H9 (cell line): ENCODE results near the gene FXYD3. TPM values are rescaled to one million over a fixed set of nuclear protein-coding genes. Genes with fewer than 3 reads are reported as not detected.

Experiments
- DNase-seq: peaks from one replicate; pipeline ENCODE4 v3.0.0-alpha.2; 2017
- H2AFZ ChIP-seq: one replicate; pipeline ENCODE4 v1.6.1; 2013; ENCODE audit warnings: mild to moderate bottlenecking, low read length, control low read depth, moderate library complexity
- H2AK5ac ChIP-seq: 2 replicates; pipeline ENCODE4 v1.6.1; 2013; ENCODE audit warnings: low read length, control low read depth, mixed read lengths; ENCODE audit not compliant: insufficient read length
- H2BK120ac ChIP-seq: one replicate; pipeline ENCODE4 v1.6.1; 2013; ENCODE audit warnings: low read depth, mild to moderate bottlenecking, low read length, control low read depth, inconsistent platforms; ENCODE audit not compliant: poor library complexity, severe bottlenecking
- H2BK12ac ChIP-seq: 2 replicates; pipeline ENCODE4 v1.6.1; 2013; ENCODE audit warnings: low read length, control low read depth, mixed read lengths, low read depth; ENCODE audit not compliant: insufficient read length
- H2BK15ac ChIP-seq: 2 replicates; pipeline ENCODE4 v1.6.1; 2013; ENCODE audit warnings: low read depth, low read length, control low read depth
- H2BK20ac ChIP-seq: one replicate; pipeline ENCODE4 v1.6.1; 2013; ENCODE audit warnings: low read depth, mild to moderate bottlenecking, low read length, control low read depth, inconsistent platforms; ENCODE audit not compliant: poor library complexity, severe bottlenecking
- H2BK5ac ChIP-seq: 2 replicates; pipeline ENCODE4 v1.6.1; 2013; ENCODE audit warnings: low read length, control low read depth, mixed read lengths; ENCODE audit not compliant: insufficient read length
- H3K14ac ChIP-seq: 2 replicates; pipeline ENCODE4 v1.6.1; 2013; ENCODE audit warnings: low read length, control low read depth; ENCODE audit not compliant: insufficient read depth
- H3K18ac ChIP-seq: 2 replicates; pipeline ENCODE4 v1.6.1; 2013; ENCODE audit warnings: low read depth, mild to moderate bottlenecking, mixed read lengths, low read length, control low read depth; ENCODE audit not compliant: insufficient read length
- H3K23ac ChIP-seq: 2 replicates; pipeline ENCODE4 v1.6.1; 2013; ENCODE audit warnings: low read length, control low read depth, mixed read lengths, low read depth; ENCODE audit not compliant: insufficient read length
- H3K23me2 ChIP-seq: 2 replicates; pipeline ENCODE4 v1.6.1; 2013; ENCODE audit warnings: low read depth, mild to moderate bottlenecking, mixed read lengths, low read length, control low read depth; ENCODE audit not compliant: insufficient read length, poor library complexity, severe bottlenecking
- H3K27ac ChIP-seq: 2 replicates; pipeline ENCODE4 v1.5.1; 2013; ENCODE audit warnings: low read length, control low read depth, mixed read lengths, low read depth; ENCODE audit not compliant: insufficient read length
- H3K27me3 ChIP-seq: 2 replicates; pipeline ENCODE4 v1.6.1; 2013; ENCODE audit warnings: low read length, control low read depth, inconsistent platforms; ENCODE audit not compliant: insufficient read depth
- H3K4ac ChIP-seq: 2 replicates; pipeline ENCODE4 v1.6.1; 2013; ENCODE audit warnings: low read depth, mild to moderate bottlenecking, control low read depth, inconsistent platforms, low read length, moderate library complexity
- H3K4me1 ChIP-seq: 2 replicates; pipeline ENCODE4 v1.6.1; 2013; ENCODE audit warnings: low read length, control low read depth, inconsistent platforms; ENCODE audit not compliant: insufficient read depth
- H3K4me2 ChIP-seq: 2 replicates; pipeline ENCODE4 v1.6.1; 2013; ENCODE audit warnings: low read length, control low read depth, mixed read lengths; ENCODE audit not compliant: insufficient read length, insufficient read depth
- H3K56ac ChIP-seq: 2 replicates; pipeline ENCODE4 v1.6.1; 2013; ENCODE audit warnings: low read depth, mild to moderate bottlenecking, mixed read lengths, low read length, control low read depth; ENCODE audit not compliant: insufficient read length
- H3K79me1 ChIP-seq: 2 replicates; pipeline ENCODE4 v1.6.1; 2013; ENCODE audit warnings: low read depth, mild to moderate bottlenecking, moderate library complexity, low read length, control low read depth, inconsistent platforms; ENCODE audit not compliant: insufficient read depth, poor library complexity, severe bottlenecking
- H3K79me2 ChIP-seq: 2 replicates; pipeline ENCODE4 v1.6.1; 2013; ENCODE audit warnings: low read length, control low read depth, inconsistent platforms; ENCODE audit not compliant: insufficient read depth
- H3K9ac ChIP-seq: 2 replicates; pipeline ENCODE4 v1.6.1; 2013; ENCODE audit warnings: low read length, control low read depth, mixed read lengths; ENCODE audit not compliant: insufficient read length; ENCODE audit errors: extremely low read depth
- H3K9me3 ChIP-seq: one replicate; pipeline ENCODE4 v1.6.1; 2013; ENCODE audit warnings: low read depth, low read length, inconsistent platforms; ENCODE audit not compliant: control insufficient read depth
- H3T11ph ChIP-seq: one replicate; pipeline ENCODE4 v1.6.1; 2013; ENCODE audit warnings: mild to moderate bottlenecking, low read length, control low read depth, inconsistent platforms
- H4K20me1 ChIP-seq: one replicate; pipeline ENCODE4 v1.6.1; 2013; ENCODE audit not compliant: control insufficient read depth, insufficient read length, insufficient read depth
- H4K5ac ChIP-seq: 2 replicates; pipeline ENCODE4 v1.6.1; 2013; ENCODE audit warnings: low read depth, mild to moderate bottlenecking, mixed read lengths, low read length, control low read depth; ENCODE audit not compliant: insufficient read length
- H4K8ac ChIP-seq: replicated peaks from 2 replicates; pipeline ENCODE4 v1.6.1; 2013; ENCODE audit warnings: low read length, control low read depth, mixed read lengths, low read depth; ENCODE audit not compliant: insufficient read length
- H4K91ac ChIP-seq: 2 replicates; pipeline ENCODE4 v1.6.1; 2013; ENCODE audit warnings: low read depth, mild to moderate bottlenecking, moderate library complexity, mixed read lengths, low read length, control low read depth; ENCODE audit not compliant: insufficient read length
- H3K27ac Mint-ChIP-seq, 3 experiments: 2 replicates in 2 of 3; 3 replicates in 1 of 3; pipeline ENCODE4 v1.8.0; 2020 to 2021; ENCODE audit warnings: mixed read lengths in 3 of 3, mild to moderate bottlenecking in 1 of 3, moderate library complexity in 1 of 3
- H3K27me3 Mint-ChIP-seq: 2 replicates; pipeline ENCODE4 v1.8.0; 2021; ENCODE audit warnings: low read depth, mild to moderate bottlenecking, moderate library complexity, mixed read lengths
- H3K36me3 Mint-ChIP-seq, 3 experiments: 2 replicates in 2 of 3; 3 replicates in 1 of 3; pipeline ENCODE4 v1.8.0; 2020 to 2021; ENCODE audit warnings: low read depth in 3 of 3, mixed read lengths in 3 of 3; ENCODE audit not compliant: insufficient read depth in 1 of 3
- H3K4me1 Mint-ChIP-seq, 2 experiments: 2 replicates each; pipeline ENCODE4 v1.8.0; 2020; ENCODE audit warnings: mixed read lengths in 2 of 2
- H3K4me3 Mint-ChIP-seq, 2 experiments: 2 replicates in 1 of 2; 3 replicates in 1 of 2; pipeline ENCODE4 v1.8.0; 2020 to 2021; ENCODE audit warnings: mild to moderate bottlenecking in 2 of 2, mixed read lengths in 2 of 2, moderate library complexity in 1 of 2
- H3K9me3 Mint-ChIP-seq, 2 experiments: 2 replicates in 1 of 2; 3 replicates in 1 of 2; pipeline ENCODE4 v1.8.0; 2020; ENCODE audit warnings: mild to moderate bottlenecking in 2 of 2, mixed read lengths in 2 of 2, moderate library complexity in 1 of 2
- total RNA-seq: library from RNA; stranded (reverse); gene quantifications from 2 replicates; pipeline ENCODE4 v1.2.1, GENCODE V29; 2021
- TF ChIP-seq, protein P1 (sequence below): fragments of 200-600 bp; sonication (generic); conservative IDR thresholded peaks from 3 replicates; pipeline ENCODE4 v1.8.0; 2021; ENCODE audit warnings: antibody characterized with exemption, mild to moderate bottlenecking

Gene FXYD3
- total RNA-seq, 1 experiment from 2014 or later = 1.5 TPM

DNA sequence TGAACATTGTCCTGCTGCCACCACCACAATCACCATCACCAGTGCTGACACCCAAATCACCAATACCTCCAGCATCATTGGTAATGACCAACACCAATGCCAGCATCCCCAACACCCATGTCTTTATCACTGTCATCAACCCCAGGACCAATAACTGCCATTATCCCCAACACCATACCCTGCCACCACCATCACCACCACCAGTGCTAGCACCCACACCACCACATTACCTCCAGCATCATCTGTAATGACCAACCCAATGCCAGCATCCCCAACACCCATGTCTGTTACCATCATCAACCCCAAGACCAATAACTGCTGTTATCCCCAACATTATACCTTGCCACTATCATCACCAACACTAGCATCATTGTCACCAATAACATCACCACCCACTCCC, 16.6 kb downstream of the FXYD3 start:
- Histone ChIP-seq H2AK5ac (no peak overlapping the region), H2BK15ac (no peak overlapping the region), H3K23me2 (no peaks in the 10 kb centered on the region), H2BK12ac (no peak overlapping the region), H3K56ac (no peak overlapping the region), H3K14ac (no peak overlapping the region), H2BK5ac (no peak overlapping the region), H4K91ac (no peak overlapping the region), H3K4me1 (no peaks in the 10 kb centered on the region), H3K23ac (no peak overlapping the region), H3K79me2 (no peaks in the 10 kb centered on the region), H3K79me1 (no peaks in the 10 kb centered on the region), H3K18ac (no peak overlapping the region), H2BK20ac (no peak overlapping the region), H4K20me1 (no peaks in the 10 kb centered on the region), H4K8ac (no peak overlapping the region), H3T11ph (no peak overlapping the region), H3K9me3 (no peaks in the 10 kb centered on the region), H3K27me3 (no peaks in the 10 kb centered on the region; the same call in 1 of the 2 replicates), H2BK120ac (no peak overlapping the region), H3K4me2 (no peak overlapping the region), H4K5ac (no peak overlapping the region), H2AFZ (no peak overlapping the region), H3K27ac (no peak overlapping the region), H3K4ac (no peak overlapping the region), H3K9ac (no peak overlapping the region)
- TF ChIP-seq, protein P1, sequence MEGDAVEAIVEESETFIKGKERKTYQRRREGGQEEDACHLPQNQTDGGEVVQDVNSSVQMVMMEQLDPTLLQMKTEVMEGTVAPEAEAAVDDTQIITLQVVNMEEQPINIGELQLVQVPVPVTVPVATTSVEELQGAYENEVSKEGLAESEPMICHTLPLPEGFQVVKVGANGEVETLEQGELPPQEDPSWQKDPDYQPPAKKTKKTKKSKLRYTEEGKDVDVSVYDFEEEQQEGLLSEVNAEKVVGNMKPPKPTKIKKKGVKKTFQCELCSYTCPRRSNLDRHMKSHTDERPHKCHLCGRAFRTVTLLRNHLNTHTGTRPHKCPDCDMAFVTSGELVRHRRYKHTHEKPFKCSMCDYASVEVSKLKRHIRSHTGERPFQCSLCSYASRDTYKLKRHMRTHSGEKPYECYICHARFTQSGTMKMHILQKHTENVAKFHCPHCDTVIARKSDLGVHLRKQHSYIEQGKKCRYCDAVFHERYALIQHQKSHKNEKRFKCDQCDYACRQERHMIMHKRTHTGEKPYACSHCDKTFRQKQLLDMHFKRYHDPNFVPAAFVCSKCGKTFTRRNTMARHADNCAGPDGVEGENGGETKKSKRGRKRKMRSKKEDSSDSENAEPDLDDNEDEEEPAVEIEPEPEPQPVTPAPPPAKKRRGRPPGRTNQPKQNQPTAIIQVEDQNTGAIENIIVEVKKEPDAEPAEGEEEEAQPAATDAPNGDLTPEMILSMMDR = no peak
- Mint-ChIP-seq H3K36me3 (no peaks in the 10 kb centered on the region), H3K4me3 (no peak overlapping the region), H3K27ac (no peak overlapping the region), H3K4me1 (peaks cover 9 to 10% of the 10 kb centered on the region in 2 experiments), H3K27me3 (peaks cover 10% of the 10 kb centered on the region), H3K9me3 (no peaks in the 10 kb centered on the region; a peak in 1 of 5 replicates)
- DNase-seq = no peak
